Endothelial cell of umbilical vein (primary cell): ENCODE results near the gene VEGFC. TPM values are rescaled to one million over a fixed set of nuclear protein-coding genes. Genes with fewer than 3 reads are reported as not detected.
A peak's percentile ranks its signal among the peaks of the same experiment; 100 is the strongest.

Experiments
- BruUV-seq: library from RNA; stranded (reverse); fragments of 400-500 nt; replicated peaks from 2 replicates; lab custom pipeline; 2021; lab: Mats Ljungman, UMichigan
- CTCF ChIA-PET: fragments of 300-600, 350-600 bp; sonication (Branson Sonifier 250); formaldehyde crosslinking; loops from one replicate; lab custom pipeline; 2021; ENCODE audit warnings: antibody characterized with exemption, inconsistent platforms; lab: Charles Lee
- POLR2A ChIA-PET: fragments of 300-600, 350-600 bp; sonication (Branson Sonifier 250); formaldehyde crosslinking; loops from one replicate; lab custom pipeline; 2021; ENCODE audit warnings: antibody characterized with exemption, inconsistent platforms; lab: Charles Lee
- DNase-seq: peaks from one replicate; pipeline ENCODE4 v3.0.0-alpha.2; 2011; ENCODE audit warnings: low read depth, low spot score
- FAIRE-seq: peaks from 2 replicates; lab custom pipeline; 2011; peaks lifted over from hg19 to GRCh38; lab: Jason Lieb, UNC
- H2AFZ ChIP-seq: 2 replicates; pipeline ENCODE4 v1.6.0; 2012; ENCODE audit warnings: low read depth, low read length, control low read depth, inconsistent platforms
- H3K27ac ChIP-seq: 2 replicates; pipeline ENCODE4 v1.5.1; 2011; ENCODE audit warnings: low read depth, mild to moderate bottlenecking, control low read depth, low read length, moderate library complexity; ENCODE audit not compliant: insufficient read depth
- H3K27me3 ChIP-seq, 2 experiments: 2 replicates each; pipeline versions ENCODE4 v1.6.0 to v1.6.1; 2011; ENCODE audit warnings: low read length in 2 of 2, mixed read lengths in 1 of 2; ENCODE audit not compliant: control insufficient read depth in 2 of 2, insufficient read depth in 2 of 2
- H3K36me3 ChIP-seq, 2 experiments: 2 replicates in 1 of 2; 3 replicates in 1 of 2; pipeline ENCODE4 v1.5.1; 2011; ENCODE audit warnings: low read length in 2 of 2, mild to moderate bottlenecking in 1 of 2, moderate library complexity in 1 of 2; ENCODE audit not compliant: control insufficient read depth in 2 of 2, insufficient read depth in 2 of 2; ENCODE audit errors: extremely low read depth in 1 of 2
- H3K4me1 ChIP-seq: 3 replicates; pipeline ENCODE4 v1.5.1; 2011; ENCODE audit warnings: mild to moderate bottlenecking, low read length; ENCODE audit not compliant: control insufficient read depth, insufficient read depth; ENCODE audit errors: extremely low read depth
- H3K4me2 ChIP-seq: 2 replicates; pipeline ENCODE4 v1.6.1; 2011; ENCODE audit warnings: low read length, control low read depth, mixed read lengths; ENCODE audit not compliant: insufficient read depth
- H3K4me3 ChIP-seq, 3 experiments: fragments of 200-600 bp in 1 of 3; sonication (generic), shearing (Covaris generic) in 1 of 3; replicated peaks in 1 of 3; 2 replicates each; pipeline ENCODE4 v1.5.1; 2011 to 2016; ENCODE audit warnings: control low read depth in 3 of 3, low read length in 3 of 3, mild to moderate bottlenecking in 2 of 3, inconsistent platforms in 1 of 3, low read depth in 1 of 3, moderate library complexity in 1 of 3; ENCODE audit not compliant: insufficient read depth in 1 of 3
- H3K79me2 ChIP-seq: 2 replicates; pipeline ENCODE4 v1.6.0; 2012; ENCODE audit warnings: low read length, inconsistent platforms; ENCODE audit not compliant: control insufficient read depth, insufficient read depth
- H3K9ac ChIP-seq: replicated peaks from 2 replicates; pipeline ENCODE3; 2011; ENCODE audit warnings: low read length, control low read depth; ENCODE audit not compliant: insufficient read depth; ENCODE audit errors: extremely low read depth
- H3K9me1 ChIP-seq: replicated peaks from 3 replicates; pipeline ENCODE4 v1.6.0; 2011; ENCODE audit warnings: mild to moderate bottlenecking, low read length; ENCODE audit not compliant: control insufficient read depth, insufficient read depth; ENCODE audit errors: extremely low read depth
- H3K9me3 ChIP-seq: replicated peaks from 2 replicates; pipeline ENCODE4 v1.5.1; 2012; ENCODE audit warnings: low read length, inconsistent platforms; ENCODE audit not compliant: control insufficient read depth, insufficient read depth
- H4K20me1 ChIP-seq: replicated peaks from 2 replicates; pipeline ENCODE3; 2011; ENCODE audit warnings: mild to moderate bottlenecking, low read length; ENCODE audit not compliant: control insufficient read depth, insufficient read depth; ENCODE audit errors: extremely low read depth
- EZH2 ChIP-seq: IDR thresholded peaks from 2 replicates; pipeline ENCODE4 v1.6.1; 2012; ENCODE audit warnings: borderline replicate concordance, low read depth, mild to moderate bottlenecking, moderate library complexity, low read length, inconsistent platforms; ENCODE audit not compliant: severe bottlenecking
- FOS ChIP-seq: IDR thresholded peaks from 2 replicates; pipeline ENCODE4 v1.6.1; 2011; ENCODE audit warnings: mild to moderate bottlenecking, low read length, moderate library complexity, borderline replicate concordance; ENCODE audit not compliant: insufficient read depth
- GATA2 ChIP-seq: IDR thresholded peaks from 2 replicates; pipeline ENCODE4 v1.7.0; 2011; ENCODE audit warnings: low read depth, mild to moderate bottlenecking, moderate library complexity, mixed read lengths, low read length; ENCODE audit not compliant: insufficient read length, insufficient read depth
- MYC ChIP-seq: IDR thresholded peaks from one replicate; pipeline ENCODE4 v1.6.1; 2011; ENCODE audit warnings: mild to moderate bottlenecking, low read depth, low read length
- POLR2A ChIP-seq: IDR thresholded peaks from 2 replicates; pipeline ENCODE4 v1.6.1; 2012; ENCODE audit warnings: low read depth, mild to moderate bottlenecking, control low read depth, low read length
- POLR2AphosphoS5 ChIP-seq: IDR thresholded peaks from 2 replicates; pipeline ENCODE4 v1.6.1; 2012; ENCODE audit warnings: low read depth, mild to moderate bottlenecking, control low read depth, low read length, moderate library complexity; ENCODE audit not compliant: insufficient read depth
- dilution Hi-C: fragments of 300-500 bp; cut with MboI; formaldehyde crosslinking; loops from one replicate; pipeline ENCODE4 v1.15.0; 2019; ENCODE audit warnings: low sequenced_read_pairs; ENCODE audit not compliant: extremely low pct_ligation_motif_present
- intact Hi-C: fragments of 100-400 bp; cut with micrococcal nuclease; formaldehyde crosslinking; loops from one replicate; pipeline ENCODE4 v1.10.0; 2022
- polyA plus RNA-seq, 4 experiments: library from polyadenylated mRNA; depleted of rRNA in 3 of 4; stranded (reverse) in 3 of 4; unstranded in 1 of 4; fragments of >200 nt; gene quantifications; 2 replicates each; pipeline versions ENCODE4 v1.2.1 to v1.2.3, GENCODE V29; 2011 to 2012; ENCODE audit warnings: missing spikeins in 1 of 4
- total RNA-seq: library from RNA; stranded (reverse); gene quantifications from 2 replicates; pipeline ENCODE4 v1.2.3, GENCODE V29; 2021
- TF ChIP-seq, protein P1 (sequence below), 2 donors: IDR thresholded peaks; 1 replicate in 1 of 2; 2 replicates in 1 of 2; pipeline ENCODE4 v1.5.1; 2011; ENCODE audit warnings: low read length in 2 of 2, mild to moderate bottlenecking in 2 of 2, moderate library complexity in 2 of 2, control low read depth in 1 of 2, inconsistent platforms in 1 of 2, low read depth in 1 of 2; ENCODE audit not compliant: insufficient read depth in 1 of 2; ENCODE audit errors: extremely low read depth in 1 of 2
- TF ChIP-seq, protein P2 (sequence below): IDR thresholded peaks from 2 replicates; pipeline ENCODE4 v1.6.1; 2011; ENCODE audit not compliant: insufficient read depth, insufficient read length

Gene VEGFC
- total and polyA plus RNA-seq, 2 donors (not counting 3 experiments of a cell fraction or from before 2014, with no cell fraction given): 20.4 to 34.9 TPM

DNA sequence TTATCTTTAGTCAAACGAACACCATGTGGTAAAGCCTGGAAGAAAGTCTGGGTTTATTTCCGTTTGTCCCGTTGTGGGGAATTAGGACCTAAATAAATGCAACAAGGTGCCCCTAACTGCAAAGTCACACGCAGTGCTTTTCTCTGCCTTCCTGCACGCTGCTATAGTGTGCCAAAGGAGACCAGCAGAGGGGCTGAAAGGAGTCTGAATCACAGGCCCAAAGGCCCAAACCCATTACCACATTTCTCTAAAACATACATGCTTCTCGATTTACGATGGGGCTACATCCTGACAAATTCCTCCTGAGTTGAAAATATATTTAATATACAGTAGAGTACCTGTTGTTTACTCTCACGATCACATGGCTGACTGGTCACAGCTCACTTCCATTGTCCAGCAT, 4.5 kb downstream of the VEGFC start:
- peaks cover 91% of the 10 kb centered on the region for H3K79me2 ChIP-seq
- H3K4me1 ChIP-seq: peaks cover 25% of the 10 kb centered on the region
- no peak overlapping the region for H3K9ac ChIP-seq
- ChIA-PET CTCF (interaction anchor here (1.8 kb wide), 1 partner anchor 259 kb away, joined by 42 read pairs; no protein-coding TSS in a partner anchor), POLR2A (no interaction called here)
- H3K4me2 ChIP-seq: peak overlapping the region; percentile 96
- H2AFZ ChIP-seq: no peak overlapping the region
- intact Hi-C loops (no loop called here), dilution Hi-C loops (no loop called here)
- no peak overlapping the region for H3K4me3 ChIP-seq
- H4K20me1 ChIP-seq: no peaks in the 10 kb centered on the region
- H3K9me3 ChIP-seq: no peaks in the 10 kb centered on the region
- TF ChIP-seq FOS (no peak), GATA2 (no peak), EZH2 (no peak), POLR2AphosphoS5 (no peak), MYC (no peak), POLR2A (no peak)
- TF ChIP-seq, protein P1, sequence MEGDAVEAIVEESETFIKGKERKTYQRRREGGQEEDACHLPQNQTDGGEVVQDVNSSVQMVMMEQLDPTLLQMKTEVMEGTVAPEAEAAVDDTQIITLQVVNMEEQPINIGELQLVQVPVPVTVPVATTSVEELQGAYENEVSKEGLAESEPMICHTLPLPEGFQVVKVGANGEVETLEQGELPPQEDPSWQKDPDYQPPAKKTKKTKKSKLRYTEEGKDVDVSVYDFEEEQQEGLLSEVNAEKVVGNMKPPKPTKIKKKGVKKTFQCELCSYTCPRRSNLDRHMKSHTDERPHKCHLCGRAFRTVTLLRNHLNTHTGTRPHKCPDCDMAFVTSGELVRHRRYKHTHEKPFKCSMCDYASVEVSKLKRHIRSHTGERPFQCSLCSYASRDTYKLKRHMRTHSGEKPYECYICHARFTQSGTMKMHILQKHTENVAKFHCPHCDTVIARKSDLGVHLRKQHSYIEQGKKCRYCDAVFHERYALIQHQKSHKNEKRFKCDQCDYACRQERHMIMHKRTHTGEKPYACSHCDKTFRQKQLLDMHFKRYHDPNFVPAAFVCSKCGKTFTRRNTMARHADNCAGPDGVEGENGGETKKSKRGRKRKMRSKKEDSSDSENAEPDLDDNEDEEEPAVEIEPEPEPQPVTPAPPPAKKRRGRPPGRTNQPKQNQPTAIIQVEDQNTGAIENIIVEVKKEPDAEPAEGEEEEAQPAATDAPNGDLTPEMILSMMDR (IDR thresholded peaks at IDR 0.05; ENCODE audit: extremely low read depth in 1 of 2, insufficient read depth in 1 of 2, low read depth in 1 of 2, low read length in 2 of 2): no peak
- TF ChIP-seq, protein P2, sequence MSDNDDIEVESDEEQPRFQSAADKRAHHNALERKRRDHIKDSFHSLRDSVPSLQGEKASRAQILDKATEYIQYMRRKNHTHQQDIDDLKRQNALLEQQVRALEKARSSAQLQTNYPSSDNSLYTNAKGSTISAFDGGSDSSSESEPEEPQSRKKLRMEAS: no peak
- no peak overlapping the region for H3K27ac ChIP-seq
- no peaks in the 10 kb centered on the region for H3K27me3 ChIP-seq
- no TSS peak for BruUV-seq
- no peak for FAIRE-seq
- no peaks in the 10 kb centered on the region for H3K36me3 ChIP-seq
- H3K9me1 ChIP-seq: no peaks in the 10 kb centered on the region
- no peak for DNase-seq
